Neural progenitor cell (in vitro differentiated cells): ENCODE data around the gene VWA8.

Experiments
- EZH2 ChIP-seq: fragments of 200-600 bp; sonication (generic); IDR thresholded peaks from 2 replicates; pipeline ENCODE4 v1.6.1; 2017; ENCODE audit warnings: antibody characterized with exemption, mild to moderate bottlenecking, moderate library complexity
- EZH2phosphoT487 ChIP-seq: fragments of 200-600 bp; sonication (generic); IDR thresholded peaks from 2 replicates; pipeline ENCODE4 v1.6.1; 2017; ENCODE audit warnings: antibody characterized with exemption
- TF ChIP-seq, protein P1 (sequence below): fragments of 200-600 bp; sonication (generic); IDR thresholded peaks from 2 replicates; pipeline ENCODE4 v1.5.1; 2017; ENCODE audit warnings: antibody characterized with exemption, mild to moderate bottlenecking

DNA sequence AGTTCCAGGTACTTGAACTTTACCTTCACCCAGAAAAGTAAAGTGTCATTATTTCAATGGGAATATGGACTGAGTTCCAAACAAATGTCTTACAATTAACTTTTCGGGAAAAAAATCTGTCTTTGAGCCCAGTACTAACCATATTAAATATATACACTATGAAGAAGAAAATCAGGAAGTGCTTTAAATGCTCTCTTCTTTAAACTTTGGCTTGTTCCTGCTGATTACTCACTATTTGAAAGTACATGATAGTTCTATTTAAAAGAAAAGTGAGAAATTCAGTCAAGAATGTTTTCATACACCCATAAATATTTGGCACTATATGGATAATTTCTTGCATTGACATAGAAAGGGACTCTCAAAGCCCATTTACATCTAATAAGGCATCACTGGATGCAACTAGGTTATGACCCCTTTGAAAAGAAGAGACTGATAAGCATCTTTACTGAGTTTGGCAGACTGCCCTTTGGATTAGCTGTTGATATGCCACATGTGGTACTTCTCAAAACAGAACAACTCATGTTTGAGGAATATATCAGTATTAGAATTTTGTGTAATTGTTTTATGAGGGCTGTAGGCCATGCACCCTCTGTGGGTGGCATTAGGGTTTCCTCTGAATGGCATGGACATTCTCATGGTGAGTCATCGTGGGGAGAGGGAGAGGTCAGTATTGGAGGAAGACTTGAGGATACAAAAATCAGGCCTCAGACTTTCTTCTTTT, 25.0 kb upstream of the VWA8 start:
- TF ChIP-seq, protein P1, sequence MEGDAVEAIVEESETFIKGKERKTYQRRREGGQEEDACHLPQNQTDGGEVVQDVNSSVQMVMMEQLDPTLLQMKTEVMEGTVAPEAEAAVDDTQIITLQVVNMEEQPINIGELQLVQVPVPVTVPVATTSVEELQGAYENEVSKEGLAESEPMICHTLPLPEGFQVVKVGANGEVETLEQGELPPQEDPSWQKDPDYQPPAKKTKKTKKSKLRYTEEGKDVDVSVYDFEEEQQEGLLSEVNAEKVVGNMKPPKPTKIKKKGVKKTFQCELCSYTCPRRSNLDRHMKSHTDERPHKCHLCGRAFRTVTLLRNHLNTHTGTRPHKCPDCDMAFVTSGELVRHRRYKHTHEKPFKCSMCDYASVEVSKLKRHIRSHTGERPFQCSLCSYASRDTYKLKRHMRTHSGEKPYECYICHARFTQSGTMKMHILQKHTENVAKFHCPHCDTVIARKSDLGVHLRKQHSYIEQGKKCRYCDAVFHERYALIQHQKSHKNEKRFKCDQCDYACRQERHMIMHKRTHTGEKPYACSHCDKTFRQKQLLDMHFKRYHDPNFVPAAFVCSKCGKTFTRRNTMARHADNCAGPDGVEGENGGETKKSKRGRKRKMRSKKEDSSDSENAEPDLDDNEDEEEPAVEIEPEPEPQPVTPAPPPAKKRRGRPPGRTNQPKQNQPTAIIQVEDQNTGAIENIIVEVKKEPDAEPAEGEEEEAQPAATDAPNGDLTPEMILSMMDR: no peak
- TF ChIP-seq EZH2 (no peak), EZH2phosphoT487 (no peak)
